Inferior parietal cortex (tissue), 1 donor: ENCODE measurements around the gene CFAP46.
A peak's percentile ranks its signal among the peaks of the same experiment; 100 is the strongest.
"Not testable (repeated sequence)": the region's sequence is repeated elsewhere in the genome, so short reads cannot be mapped to it uniquely, and the experiment has no call there.

ENCODE experiments used
- DNase-seq: peaks from one replicate; pipeline ENCODE4 v3.0.0-alpha.2; 2016; ENCODE audit errors: extremely low spot score

CFAP46 gene

DNA sequence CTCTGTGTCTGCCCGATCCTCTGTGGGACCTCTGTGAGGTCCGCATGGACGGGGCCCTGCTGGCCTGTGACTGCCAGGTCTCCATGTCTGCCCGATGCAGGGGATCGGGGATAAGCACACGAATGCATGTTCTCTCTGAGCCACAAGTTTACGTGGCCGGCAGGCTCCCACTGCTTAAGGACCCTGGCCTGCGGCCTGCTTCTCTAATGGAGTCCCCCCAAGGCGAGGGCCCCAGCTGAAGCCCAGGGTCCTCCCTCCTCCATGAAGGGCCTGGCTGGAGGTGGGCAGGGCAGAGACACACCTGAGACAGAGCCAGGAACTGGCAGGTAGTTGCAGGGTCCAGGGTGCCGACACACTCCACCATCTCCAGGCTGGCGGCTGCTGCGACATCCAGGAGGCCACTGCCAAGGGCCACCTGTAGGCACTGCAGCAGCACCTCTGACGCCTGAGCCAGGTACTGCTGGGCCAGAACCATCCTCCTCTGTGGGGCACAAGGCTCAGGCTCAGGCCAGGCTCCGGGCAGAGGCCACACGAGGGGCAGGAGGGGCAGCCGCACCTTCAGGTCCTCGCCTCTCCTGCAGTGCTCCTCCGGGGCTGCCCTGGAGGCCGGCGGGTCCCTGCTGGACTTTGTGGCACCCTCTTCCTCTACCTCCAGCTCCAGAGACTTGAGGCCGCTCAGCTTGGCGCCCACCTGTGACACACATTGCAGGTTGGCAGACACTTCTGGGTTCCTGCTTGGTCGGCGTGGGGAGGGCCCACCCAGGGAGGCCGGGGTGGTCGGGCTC is 95.5 kb downstream of the CFAP46 start:
- DNase-seq = no peak

DNA sequence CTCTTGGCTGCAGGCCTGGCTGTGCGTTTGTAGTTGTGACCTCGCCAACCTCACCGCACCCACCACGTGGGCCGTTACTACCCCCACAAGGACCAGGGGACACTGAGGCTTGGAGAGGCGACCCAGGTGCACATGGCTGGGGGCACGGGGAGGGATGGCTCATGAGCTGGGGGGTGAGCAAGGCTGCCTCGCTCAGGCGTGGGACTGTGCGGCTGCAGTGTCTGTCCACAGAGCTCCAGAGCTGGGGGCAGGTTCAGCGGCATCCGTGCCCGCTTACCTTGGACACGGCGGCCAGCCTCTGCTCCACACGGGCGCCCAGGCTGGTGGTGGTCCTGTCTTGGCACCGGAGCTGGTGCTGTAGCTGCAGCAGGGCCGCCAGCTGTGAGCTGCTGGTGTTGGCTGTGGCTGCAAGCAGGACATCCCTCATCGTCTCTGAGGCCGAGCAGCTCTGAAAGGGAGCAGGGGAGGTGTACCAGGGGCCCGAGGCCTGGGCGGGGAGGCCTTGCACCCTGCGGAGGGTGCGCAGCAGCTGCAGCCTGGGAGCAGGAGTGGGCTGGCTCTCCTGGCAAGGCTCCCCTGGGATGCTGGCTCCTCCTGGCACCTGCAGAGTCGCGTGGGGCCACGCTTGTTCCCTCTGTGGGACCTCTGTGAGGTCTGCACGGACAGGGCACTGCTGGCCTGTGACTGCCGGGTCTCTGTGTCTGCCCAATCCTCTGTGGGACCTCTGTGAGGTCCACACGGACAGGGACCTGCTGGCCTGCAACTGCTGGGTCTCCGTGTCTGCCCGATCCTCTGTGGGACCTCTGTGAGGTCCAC is 96.4 kb downstream of the CFAP46 start:
- no peak for DNase-seq

GRCh38 chr10:132845041-132845551 is 97.3 kb downstream of the CFAP46 start:
- no peak for DNase-seq

- DNase-seq = no peak
Observed at GRCh38 chr10:132844069-132844809, 98.1 kb downstream of the CFAP46 start.

- not testable (repeated sequence) for DNase-seq
Observed at GRCh38 chr10:132843276-132843675, 99.1 kb downstream of the CFAP46 start.

DNA sequence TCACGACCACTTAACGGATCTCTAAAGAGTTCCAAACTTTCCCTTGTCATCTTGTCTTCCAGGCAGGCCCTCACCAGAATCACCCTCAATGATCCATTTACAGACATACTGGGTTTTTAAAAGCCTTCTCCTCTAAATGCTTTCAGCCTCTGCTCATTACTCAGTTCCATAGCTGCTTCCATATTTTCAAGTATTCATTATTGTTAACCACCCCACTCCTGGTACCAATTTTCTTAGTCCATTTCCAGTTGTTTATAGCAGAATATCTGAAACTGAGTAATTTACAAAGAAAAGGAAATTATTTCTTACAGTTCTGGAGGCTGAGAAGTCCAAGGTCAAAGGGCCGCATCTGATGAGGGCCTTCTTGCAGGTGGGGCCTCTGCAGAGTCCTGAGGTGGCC is 100.0 kb downstream of the CFAP46 start:
- no peak for DNase-seq

DNA sequence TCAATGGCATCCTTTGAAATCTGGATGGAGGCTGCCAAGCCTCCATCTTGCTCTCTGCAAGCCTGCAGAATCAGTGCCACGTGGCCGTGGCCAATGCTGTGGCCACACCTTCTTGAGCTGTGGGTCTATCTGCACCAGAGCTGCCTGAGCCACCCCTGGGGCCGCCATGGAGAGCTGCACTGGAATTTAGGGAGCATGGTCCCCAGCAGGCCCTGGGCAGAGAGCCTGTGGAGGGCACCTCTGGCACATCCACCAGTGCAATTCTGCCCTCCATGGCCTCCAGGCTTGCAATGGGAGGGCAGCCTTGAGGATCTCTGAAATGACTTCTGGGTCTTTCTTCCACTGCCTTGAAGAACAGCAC is 100.8 kb downstream of the CFAP46 start:
- DNase-seq = no peak

DNA sequence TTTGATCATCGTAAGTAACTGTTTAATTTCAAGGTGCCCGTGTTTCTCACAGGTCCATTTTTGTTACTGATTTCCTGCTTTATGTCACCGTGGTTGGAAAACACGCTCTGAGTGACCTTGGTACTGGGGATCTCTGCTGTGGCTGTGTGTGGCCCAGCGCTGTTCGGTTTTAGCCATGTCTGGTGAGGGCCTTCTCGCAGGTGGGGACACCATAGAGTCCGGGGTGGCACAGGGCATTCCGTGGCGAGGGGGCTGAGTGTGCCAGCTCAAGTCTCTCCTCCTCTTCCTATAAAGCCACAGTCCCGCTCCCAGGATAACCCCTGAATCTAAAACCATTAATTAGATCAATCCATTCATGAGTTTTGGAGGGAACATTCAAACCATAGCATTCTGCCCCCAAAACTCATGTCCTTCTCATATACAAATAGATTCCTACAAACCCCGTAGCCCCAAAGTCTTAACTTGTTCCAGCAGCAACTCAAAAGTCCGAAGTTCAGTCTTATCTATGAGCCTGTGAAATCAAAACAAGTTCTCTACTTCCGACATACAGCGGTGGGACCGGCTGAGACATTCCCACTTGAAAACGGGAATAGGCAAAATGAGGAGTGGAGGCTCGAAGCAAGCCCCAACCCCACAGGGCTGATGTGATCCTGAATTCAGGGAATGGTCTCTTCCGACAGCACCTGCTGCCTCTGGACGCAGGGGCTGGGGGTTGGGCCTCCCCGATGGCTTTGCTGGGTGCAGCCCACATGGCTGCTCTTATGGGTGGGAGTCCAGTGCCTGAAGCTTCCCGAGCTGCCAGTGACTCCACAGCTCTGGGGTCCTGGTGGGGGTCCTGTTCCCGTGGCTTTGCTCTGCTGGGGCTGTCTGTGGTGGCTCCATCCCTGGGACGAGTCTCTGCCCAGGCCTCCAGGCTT is 101.4 kb downstream of the CFAP46 start:
- no peak for DNase-seq

DNA sequence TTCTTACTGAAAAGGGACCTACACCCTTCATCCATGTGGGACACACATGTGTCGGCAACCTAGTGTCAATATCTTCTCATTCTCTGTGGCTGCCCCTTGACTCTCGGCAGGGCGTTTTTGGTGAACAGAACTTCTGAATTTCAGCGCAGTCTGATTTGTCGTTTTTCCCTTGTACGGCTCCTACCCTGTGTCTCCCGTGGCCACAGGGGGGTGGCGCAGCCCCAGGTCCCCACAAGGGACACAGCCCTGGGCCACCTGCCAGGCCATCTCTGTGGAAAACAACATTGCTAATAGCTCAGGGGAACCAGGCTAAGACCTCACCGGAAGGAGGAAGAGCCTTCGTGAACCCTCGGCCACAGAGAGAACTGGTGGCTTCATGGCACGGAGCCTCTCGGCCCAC is 103.3 kb downstream of the CFAP46 start:
- no peak for DNase-seq

GRCh38 chr10:132838346-132838970 is 103.9 kb downstream of the CFAP46 start:
- DNase-seq = no peak

- no peak for DNase-seq
Observed at GRCh38 chr10:132837905-132838304, 104.5 kb downstream of the CFAP46 start.

DNA sequence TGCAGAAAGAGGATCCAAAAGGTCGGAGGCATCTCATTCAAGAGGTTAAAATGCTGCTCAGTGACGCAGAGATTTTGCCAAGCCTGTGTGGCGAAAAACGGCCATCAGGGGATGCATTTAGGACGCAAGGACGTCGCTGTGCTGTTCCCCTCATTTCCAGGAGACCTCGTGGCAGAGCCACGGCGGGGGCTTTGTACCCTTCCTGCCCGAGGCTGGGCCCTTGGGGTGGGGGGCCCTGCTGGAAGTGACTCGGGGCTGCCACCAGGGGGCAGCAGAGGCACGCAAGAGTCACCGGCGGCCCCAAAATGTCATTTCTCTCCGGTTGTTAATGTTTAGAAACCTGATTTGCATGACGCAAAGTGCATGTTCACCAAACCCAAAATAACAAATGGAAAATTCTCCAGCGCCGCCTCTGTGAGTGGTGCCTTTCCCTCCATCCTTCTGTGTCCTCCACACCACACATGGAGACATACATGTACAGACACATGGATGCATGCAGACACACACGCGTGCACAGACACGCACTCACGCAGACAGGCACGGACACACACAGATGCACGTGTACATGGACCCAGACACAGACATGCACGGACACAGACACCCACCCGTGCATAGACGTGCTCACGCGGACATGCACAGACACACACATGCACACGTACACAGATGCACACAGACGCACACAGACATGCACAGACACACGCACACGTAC is 105.4 kb downstream of the CFAP46 start:
- peak; percentile 70 for DNase-seq

DNA sequence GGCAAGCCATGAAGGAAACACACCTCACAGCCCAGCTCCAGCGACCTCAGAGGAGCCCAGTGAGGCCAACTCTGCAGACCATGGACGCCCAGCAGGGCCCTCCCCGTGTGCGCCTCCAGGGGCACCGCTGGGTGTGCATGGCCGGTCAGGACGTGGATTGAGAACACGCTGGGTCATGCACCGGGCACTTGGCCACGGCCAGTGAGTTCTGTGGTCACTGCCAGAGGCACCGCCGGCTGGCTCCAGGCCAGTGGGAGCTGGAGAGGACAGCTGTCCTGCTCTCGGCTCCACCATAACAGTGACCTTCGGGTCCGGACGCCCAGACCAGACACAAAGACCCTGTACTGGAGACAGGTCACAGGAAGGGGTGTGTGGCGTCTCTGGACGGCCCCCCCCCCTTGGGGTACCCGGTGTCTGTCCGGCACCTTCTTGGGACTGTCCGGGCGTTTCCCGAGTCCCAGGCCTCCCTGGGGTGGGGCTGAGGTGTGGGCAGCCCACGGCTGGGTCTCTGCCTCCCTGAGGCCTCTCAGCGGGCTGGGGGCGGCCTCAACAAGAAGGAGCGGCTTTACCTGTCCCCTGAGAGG is 106.0 kb downstream of the CFAP46 start:
- no peak for DNase-seq

- no peak for DNase-seq
Observed at GRCh38 chr10:132835848-132836233, 106.5 kb downstream of the CFAP46 start.

- no peak for DNase-seq
Observed at GRCh38 chr10:132834891-132835847, 107.2 kb downstream of the CFAP46 start.

- DNase-seq = no peak
Observed at GRCh38 chr10:132834311-132834761, 108.0 kb downstream of the CFAP46 start.

DNA sequence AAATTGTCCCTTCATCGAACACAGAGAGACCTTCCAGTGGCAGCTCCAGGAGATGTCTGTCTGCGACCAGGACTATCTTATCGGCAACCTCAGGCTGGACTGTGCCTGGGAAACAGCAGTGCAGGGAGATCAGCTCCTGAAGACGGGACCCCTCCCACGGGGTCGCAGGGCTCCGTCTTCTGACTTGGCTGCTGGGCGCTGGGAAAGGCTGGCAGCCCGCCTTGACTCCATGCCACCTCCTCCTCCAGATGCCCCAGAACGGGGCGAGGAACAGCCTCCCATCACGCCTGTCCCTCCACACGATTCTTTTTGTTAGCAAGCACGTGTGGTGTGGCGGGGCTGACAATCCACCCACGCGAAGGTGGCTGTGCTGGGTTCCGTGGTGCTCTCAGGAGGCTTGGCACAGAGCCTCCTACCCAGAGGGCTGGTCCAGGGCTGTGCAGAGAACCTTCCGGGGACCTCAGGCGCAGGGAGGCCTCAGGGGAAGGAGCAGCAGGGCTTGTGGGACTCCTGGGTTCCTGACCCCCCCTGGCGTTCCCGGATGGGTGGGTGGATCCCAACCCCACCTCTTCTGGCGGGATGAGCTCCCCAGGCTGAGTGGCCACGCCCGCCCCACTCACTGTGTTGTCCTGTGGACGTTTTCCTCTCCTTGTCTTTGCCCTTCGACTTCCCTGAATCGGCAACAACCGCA is 108.8 kb downstream of the CFAP46 start:
- DNase-seq = no peak
